Measurements from ENCODE around the gene ZNF827. TPM values are rescaled to one million over a fixed set of nuclear protein-coding genes. Genes with fewer than 3 reads are reported as not detected.

The ZNF827 gene
- total RNA-seq, 1 donor from 2014 or later, result 27.2 TPM

DNA sequence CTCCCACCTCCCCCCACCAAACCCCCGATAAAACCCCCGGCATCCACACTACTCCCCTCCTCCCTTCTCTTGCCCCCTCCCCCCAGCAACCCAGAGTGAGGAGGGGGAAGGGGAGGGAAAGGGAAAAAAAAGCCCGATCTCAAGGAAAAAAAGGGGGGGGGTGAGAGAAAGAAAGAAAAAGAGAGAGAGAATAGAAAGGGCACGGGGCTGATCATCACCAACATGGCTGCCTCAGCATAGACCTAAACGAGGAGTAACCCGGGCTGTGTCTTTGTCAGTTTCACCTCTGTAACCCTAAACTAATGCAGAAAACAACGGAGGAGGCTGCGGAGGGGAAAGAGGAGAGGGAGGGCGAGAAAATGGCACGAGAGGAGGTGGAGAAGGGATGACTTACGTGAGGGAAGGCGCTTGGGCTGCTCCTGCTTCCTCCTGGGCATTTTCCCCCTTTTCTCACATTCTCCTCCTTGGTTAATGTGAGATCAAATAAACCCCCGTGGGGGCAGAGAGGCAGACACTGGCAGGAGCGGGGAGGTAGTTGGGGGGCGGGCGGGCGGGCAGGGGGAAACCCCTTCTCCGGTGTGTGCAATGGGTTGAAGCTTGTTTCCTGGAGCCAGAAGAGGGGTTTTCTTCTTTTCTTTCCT, 532 bp downstream of the ZNF827 start:
- Mint-ChIP-seq H3K27ac (peak overlapping the region; percentile 87), H3K36me3 (ENCODE audit: low read depth) (peaks cover 10% of the 10 kb centered on the region), H3K9me3 (no peaks in the 10 kb centered on the region), H3K4me3 (peak overlapping the region; percentile 96), H3K4me1 (peaks cover 41% of the 10 kb centered on the region), H3K27me3 (no peaks in the 10 kb centered on the region)
- intact Hi-C loops (cut with micrococcal nuclease), result loop anchor here (1.0 to 10.0 kb wide), 11 partner anchors 18 to 1677 kb away; partner anchors contain the start of genes LSM6, MMAA, SLC10A7 and TMEM184C
- ChIA-PET CTCF (no interaction called here), POLR2A (interaction anchor here (0.6 to 1.4 kb wide), 10 partner anchors 11 to 1119 kb away, joined by 3 to 10 read pairs (median 4); no protein-coding TSS in a partner anchor)
- TF ChIP-seq, protein P1, sequence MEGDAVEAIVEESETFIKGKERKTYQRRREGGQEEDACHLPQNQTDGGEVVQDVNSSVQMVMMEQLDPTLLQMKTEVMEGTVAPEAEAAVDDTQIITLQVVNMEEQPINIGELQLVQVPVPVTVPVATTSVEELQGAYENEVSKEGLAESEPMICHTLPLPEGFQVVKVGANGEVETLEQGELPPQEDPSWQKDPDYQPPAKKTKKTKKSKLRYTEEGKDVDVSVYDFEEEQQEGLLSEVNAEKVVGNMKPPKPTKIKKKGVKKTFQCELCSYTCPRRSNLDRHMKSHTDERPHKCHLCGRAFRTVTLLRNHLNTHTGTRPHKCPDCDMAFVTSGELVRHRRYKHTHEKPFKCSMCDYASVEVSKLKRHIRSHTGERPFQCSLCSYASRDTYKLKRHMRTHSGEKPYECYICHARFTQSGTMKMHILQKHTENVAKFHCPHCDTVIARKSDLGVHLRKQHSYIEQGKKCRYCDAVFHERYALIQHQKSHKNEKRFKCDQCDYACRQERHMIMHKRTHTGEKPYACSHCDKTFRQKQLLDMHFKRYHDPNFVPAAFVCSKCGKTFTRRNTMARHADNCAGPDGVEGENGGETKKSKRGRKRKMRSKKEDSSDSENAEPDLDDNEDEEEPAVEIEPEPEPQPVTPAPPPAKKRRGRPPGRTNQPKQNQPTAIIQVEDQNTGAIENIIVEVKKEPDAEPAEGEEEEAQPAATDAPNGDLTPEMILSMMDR (IDR thresholded peaks at IDR 0.05), result no peak
- peak; percentile 34 for DNase-seq
- peak; percentile 43 for ATAC-seq (ENCODE audit: low read depth)

DNA sequence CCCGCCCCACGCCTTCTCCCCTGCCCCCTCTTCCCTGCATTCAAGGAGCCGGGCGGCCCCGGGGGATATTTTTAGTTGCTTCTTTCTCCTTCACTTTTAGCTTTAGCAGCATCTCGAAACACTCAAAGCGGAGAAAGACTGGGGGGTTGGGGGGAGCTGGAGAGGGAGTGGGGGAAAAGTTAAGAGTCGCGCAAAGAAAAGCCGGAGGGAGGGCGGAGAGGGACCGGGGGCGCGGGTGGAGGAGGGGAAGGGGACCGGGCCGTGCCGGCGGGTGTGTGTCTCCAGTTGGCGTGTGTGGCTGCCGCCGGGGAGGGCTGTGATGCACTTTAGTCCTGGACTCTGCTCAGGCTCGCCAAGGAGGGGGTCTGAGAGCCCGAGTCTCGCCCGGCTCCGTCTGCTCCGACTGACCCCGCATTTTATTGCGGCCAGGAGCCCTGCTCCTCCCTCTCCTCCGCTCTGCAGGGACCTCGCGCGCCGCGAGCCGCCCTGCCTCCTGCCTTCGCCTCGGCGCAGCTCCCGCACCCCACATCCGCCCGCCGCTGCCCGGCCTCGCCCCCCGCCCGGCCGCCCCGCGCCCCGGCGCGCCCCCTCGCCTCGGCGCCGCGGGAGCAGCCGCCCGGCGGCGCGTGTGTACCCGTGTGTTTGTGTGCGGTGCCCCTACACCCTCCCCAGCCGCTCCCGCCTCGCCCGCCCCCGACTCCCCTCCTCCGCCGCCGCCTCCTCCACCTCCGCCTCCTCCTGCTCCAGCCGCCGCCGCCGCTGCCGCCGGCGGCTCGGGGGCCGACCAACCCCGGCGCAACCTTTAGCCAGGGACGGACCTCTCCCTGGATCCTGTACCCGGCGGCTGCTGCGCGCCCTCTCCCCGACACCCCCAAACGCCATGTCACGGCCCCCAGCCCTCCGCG, 1.4 kb downstream of the ZNF827 start:
- Mint-ChIP-seq H3K36me3 (ENCODE audit: low read depth) (peaks cover 10% of the 10 kb centered on the region), H3K9me3 (no peaks in the 10 kb centered on the region), H3K27me3 (no peaks in the 10 kb centered on the region), H3K27ac (peak overlapping the region; percentile 92), H3K4me3 (peak overlapping the region; percentile 96), H3K4me1 (peaks cover 44% of the 10 kb centered on the region)
- DNase-seq (peak; percentile 42), ATAC-seq (ENCODE audit: low read depth) (peak; percentile 16)
- intact Hi-C loops (cut with micrococcal nuclease), result loop anchor here (5.0 to 10.0 kb wide), 5 partner anchors 50 to 1678 kb away; partner anchors contain the start of genes SLC10A7 and TMEM184C
- ChIA-PET CTCF (no interaction called here), POLR2A (interaction anchor here (0.6 to 1.6 kb wide), 12 partner anchors 10 to 788 kb away, joined by 3 to 10 read pairs (median 6); no protein-coding TSS in a partner anchor)
- TF ChIP-seq, protein P1 (IDR thresholded peaks at IDR 0.05), result no peak

DNA sequence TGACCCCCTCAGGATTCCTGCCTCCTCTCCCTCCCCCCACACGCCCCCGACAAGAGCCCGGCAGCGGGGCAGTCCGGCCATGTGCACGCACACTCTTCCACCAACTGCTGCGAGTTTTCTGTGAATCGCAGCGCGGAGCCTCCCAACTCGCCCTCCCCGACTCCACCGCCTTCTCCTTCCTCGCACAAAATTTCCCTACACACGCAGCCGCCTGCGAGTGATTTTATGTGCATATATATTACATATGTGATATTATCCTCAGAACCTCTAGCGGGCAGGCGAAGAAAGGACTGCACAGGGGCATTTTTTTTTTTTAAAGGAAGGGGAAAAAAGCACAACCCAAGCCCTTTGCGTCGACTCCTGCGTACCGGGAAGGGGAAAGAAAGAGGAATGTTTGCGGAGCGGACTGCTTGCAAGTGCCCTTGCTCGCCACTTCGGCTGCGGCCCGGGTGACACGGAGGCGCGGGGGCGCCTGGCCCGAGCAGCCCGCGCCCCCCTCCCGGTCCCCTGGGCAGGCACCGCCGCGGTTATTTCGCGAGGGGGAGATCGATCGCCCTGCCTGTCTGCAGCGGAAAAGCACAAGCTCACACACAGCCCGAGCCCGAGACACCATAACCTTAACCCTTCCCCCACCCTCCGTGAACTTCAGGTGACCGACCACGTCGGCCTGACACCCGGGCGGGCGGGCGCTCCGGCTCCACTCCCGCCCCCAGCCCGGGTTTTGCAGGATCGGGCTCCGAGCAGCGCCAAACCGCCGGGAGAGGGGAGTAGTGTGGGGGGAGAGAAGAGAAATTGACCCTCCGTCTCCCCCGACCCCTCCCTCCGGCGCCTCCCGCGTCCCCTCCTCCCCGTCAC, 2.3 kb downstream of the ZNF827 start:
- TF ChIP-seq, protein P1 (IDR thresholded peaks at IDR 0.05), result no peak
- POLR2A ChIA-PET, result interaction anchor here (0.6 to 1.6 kb wide), 13 partner anchors 9 to 787 kb away, joined by 3 to 10 read pairs (median 5); no protein-coding TSS in a partner anchor
- DNase-seq (peak; percentile 57), ATAC-seq (ENCODE audit: low read depth) (peak; percentile 49)
- Mint-ChIP-seq H3K4me3 (peak overlapping the region; percentile 96), H3K9me3 (no peaks in the 10 kb centered on the region), H3K27ac (peak overlapping the region; percentile 92), H3K4me1 (peaks cover 49% of the 10 kb centered on the region), H3K27me3 (no peaks in the 10 kb centered on the region), H3K36me3 (ENCODE audit: low read depth) (peaks cover 10% of the 10 kb centered on the region)
- intact Hi-C loops (cut with micrococcal nuclease), result loop anchor here (5.0 to 10.0 kb wide), 5 partner anchors 49 to 1678 kb away; partner anchors contain the start of genes SLC10A7 and TMEM184C
- CTCF ChIA-PET, result no interaction called here

DNA sequence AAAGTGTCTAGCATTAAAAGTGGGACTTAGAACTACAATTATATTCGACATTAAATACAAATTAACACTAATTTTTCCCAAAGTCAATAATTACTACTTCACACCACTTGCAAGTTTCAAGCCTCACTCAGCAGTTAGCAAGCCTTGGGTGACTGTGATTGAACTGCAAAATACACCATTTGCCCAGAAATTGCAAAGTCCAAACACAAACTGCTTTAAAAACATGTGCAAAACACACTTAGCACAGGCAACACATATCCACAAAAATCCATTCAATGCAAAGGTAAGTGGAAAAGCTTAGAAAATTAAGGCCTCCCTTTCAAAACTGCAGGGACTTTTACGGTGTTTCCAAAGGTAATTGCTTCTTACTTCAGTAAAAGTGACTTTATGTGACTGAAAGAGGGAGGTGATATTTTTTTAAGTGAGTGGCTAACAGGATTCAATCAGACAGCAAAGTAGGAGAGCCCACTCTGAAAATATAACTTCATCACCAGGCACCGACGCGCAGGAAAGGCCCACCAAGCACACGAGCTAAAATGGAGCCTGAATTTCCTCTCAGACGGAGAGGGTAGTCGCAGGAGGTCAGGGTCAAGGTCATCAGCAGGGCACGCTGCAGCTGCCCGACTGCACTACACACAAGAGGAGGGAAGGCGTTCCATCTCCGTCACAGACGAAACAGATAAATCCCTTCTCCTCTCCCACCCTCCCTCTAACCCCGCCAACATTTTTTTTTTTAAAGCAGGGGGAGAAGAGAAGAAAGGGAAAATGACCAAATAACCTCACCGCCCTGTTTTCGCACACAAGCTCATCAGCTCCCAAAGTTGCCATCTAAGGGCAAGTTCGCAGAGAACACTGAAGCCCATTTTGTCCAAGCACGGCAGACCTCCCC, 3.1 kb downstream of the ZNF827 start:
- no peaks in the 10 kb centered on the region for H3K9me3 Mint-ChIP-seq
- POLR2A ChIA-PET, result interaction anchor here (0.7 to 1.6 kb wide), 3 partner anchors 115 to 124 kb away, joined by 4 to 10 read pairs (median 4); no protein-coding TSS in a partner anchor
- peaks cover 58% of the 10 kb centered on the region for H3K4me1 Mint-ChIP-seq
- TF ChIP-seq, protein P1 (IDR thresholded peaks at IDR 0.05), result no peak
- ATAC-seq (ENCODE audit: low read depth) (no peak), DNase-seq (no peak)
- peak overlapping the region; percentile 96 for H3K4me3 Mint-ChIP-seq
- peak overlapping the region; percentile 92 for H3K27ac Mint-ChIP-seq
- no peaks in the 10 kb centered on the region for H3K27me3 Mint-ChIP-seq
- peaks cover 10% of the 10 kb centered on the region for H3K36me3 Mint-ChIP-seq (ENCODE audit: low read depth)
- CTCF ChIA-PET, result no interaction called here
- intact Hi-C loops (cut with micrococcal nuclease), result loop anchor here (5.0 to 10.0 kb wide), 5 partner anchors 48 to 1679 kb away; partner anchors contain the start of genes SLC10A7 and TMEM184C

Measured in activated B cell treated with CpG ODN at 0.5 μM for 24 hours (primary cell).